ENCODE measurements around the gene LIFR.

Gene LIFR

DNA sequence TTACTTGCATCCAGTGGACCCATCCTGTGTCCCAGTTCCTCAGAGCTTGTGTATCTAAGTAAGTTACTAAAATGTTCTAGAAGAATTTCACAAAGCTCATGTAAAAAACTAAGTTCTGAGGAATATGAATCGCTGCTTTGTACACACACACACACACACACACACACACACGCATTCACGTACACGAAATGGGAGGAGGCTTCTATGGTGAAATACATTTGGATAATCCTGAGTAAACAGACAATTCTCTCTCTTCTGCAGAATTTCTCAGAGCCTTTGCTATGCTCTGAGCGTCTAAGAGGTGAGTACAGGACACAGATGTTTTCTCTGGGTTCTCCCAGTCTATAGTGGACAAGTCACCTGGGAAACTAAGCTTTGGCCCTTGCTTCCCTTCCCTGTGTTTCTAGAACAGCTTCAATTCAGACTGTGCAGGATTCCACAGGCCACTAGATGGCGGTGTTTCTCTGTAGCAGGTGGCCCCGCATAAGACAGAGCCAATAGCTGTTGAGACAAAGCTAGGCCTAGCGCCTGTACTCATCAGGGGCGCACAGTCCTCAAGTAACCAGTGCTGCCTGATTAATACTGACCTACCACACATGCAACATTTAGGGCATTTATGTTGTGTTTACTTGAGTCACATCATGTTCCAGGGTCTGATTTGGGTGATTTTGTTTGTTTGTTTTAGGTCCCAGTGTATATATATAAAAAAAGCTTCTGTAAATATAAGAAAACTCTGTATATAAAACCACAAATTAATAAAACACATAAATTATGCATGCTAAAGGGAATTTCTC, 114.8 kb downstream of the LIFR start:
- DNase-seq (ENCODE audit: low spot score), result peak; percentile 67

DNA sequence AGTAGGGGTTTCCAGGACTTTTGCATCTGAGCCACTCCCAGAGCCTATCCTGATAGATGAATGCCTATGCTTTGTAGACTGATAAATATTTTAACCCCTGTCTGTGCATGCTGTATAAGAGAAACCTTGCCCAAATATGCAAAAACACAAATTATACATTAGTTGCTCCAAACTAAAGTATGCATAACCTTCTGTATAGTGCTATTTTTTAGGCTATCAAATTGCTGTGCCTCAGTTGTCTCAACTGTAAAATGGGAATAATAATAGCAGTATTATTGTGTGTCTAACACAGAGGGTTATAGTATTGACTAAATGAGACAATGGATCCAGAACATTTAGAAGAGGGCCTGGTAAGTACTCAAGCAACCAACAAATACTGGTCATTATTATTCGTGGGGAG, 117.7 kb downstream of the LIFR start:
- no peak for DNase-seq (ENCODE audit: low spot score)

DNA sequence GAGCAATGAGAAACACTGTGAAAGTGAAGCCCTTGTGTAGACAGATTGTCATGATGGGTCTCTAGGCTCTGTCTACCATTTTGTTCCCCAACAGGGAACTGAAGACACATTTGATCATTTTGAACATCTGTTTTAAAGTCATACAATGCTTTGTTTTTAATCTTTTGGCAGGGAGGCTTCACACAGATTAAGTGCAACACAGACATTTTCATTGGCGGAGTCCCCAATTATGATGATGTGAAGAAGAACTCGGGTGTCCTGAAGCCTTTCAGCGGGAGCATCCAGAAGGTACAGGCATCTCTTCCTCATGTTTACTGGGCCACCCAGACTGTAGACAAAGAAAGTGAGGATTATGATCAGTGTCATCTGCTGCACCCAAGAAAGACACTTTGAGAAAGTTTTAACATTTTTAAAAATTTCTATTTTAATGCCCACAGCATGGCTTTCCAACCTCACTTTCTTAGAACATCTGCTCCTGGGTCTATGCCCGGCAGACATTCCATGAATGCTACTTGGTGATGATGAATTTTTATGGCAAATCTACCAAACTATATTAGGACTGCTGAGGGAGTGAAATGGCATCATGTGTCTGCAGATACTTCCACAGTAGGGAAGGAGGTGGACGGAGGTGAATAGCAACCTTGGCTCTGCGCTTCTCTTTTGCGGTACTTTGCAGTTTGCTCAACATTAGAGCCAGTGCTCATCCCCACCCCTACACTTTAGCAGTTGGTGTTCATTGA, 121.3 kb downstream of the LIFR start:
- DNase-seq (ENCODE audit: low spot score), result no peak

DNA sequence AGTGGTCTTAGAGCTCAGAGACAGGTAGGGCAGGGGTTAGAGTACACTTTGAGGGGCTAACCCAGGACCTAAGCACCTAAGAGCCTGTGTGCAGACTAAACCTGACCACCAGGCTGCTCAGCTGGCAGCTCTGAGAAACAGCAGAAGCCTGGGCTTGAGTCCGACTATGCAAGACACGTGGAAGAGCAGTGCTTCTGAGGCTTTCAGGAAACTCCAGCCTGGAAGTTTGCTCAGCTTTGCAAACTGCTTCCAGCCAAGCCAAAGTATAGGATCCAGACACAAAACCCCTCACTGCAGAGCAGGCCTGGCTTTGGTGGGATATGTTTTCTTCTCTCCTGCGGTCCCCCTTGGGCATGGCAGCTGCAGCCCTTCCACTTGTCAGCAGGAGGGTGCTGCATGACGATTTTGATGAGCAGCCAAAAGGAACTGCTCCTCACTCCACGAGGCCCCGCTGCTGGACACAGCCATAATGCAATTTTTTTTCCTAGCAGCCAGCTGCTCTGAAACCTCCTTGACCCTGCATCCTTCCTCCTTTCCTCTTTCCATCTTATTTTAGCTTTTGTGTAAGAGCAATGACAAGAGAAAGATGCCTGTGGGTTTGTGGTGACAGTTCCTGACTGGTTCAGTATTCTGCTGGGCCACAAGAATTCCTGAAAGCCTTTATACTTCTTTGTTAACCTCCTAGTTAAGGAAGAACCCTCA, 123.1 kb downstream of the LIFR start:
- DNase-seq (ENCODE audit: low spot score), result no peak

DNA sequence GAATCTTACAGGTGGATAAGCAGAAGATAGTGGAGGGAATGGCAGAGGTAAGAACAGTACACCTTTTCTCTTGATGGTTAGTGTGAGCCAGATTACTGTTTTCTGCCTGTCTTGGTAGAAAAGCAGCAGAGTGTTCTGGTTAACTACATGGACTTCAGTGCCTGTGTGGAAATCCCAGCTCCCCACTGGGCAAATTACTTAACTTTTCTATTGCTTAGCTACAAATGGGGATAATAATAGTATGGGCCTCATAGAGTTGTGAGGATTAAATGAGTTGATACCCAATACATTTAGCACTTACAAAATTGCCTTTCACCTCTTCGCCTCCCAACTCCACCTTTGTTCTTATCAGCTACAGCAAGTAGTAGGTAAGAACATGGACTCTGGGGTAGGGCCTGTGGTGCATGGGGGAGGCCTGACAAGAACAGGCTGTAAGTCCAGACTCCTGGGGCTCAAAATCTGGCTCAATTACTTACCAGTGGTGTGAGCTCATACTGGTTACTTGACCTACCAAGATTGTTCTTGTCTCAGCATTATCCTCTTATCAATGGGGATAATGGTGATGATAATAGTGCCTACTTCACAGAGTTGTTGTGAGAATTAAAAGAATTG, 125.1 kb downstream of the LIFR start:
- DNase-seq (ENCODE audit: low spot score), result no peak

DNA sequence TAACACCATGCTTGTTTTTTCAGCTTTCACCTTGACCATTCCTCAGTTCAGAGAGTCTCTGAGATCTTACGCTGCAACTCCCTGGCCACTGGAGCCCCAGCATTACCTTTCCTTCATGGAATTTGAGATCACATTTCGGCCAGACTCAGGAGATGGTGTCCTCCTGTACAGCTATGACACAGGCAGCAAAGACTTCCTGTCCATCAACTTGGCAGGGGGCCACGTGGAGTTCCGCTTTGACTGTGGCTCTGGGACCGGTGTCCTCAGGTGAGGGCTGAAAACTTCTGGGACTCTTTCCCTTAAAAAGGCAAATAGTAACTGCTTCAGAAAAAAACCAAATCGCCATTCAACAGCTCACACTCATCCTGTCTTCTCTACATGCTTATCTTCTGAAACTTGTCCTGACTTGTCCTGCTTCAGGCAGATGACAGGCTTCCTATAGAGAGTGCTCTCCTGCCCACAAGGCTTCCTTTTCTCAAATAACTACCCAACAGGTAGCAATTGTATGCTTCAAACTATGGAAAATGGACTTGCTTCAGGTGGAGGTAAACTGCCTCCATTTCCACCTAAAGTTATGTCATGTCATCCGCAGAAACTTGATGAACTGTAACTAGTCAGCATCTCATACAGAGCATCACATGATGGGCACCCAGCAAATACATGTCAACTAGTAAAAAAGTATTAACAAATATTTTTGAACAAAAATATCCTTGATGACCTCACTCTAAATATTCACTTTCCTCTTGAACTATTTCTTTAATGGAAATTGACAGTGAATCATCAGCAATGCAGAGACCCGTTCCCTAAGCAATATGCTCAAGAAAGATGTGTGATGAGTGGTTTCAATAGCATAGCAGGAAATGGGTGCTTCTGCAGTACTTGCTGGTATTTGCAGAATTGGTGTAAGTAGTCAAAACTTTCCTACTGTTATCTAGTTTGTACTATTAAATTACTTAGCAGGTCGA, 129.2 kb downstream of the LIFR start:
- no peak for DNase-seq (ENCODE audit: low spot score)

DNA sequence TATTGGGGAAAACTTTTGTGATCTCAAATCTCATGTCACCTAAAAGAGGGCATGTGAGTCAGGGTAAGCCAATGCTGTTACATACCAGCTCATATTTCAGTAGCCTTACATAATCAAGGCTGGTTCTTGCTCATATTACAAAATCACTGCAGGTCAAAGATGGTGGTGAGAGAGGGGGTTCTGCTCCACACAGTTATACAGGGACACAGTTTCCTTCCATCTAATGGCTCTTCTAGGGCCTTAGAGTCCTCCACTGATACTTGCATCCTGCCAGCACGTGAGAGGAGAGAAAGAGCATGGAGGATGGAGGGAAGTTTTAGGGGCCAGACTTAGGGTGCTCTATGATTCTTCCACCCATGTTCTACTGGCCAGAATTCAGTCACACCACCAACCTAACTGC, 130.0 kb downstream of the LIFR start:
- no peak for DNase-seq (ENCODE audit: low spot score)
